Kidney (tissue), 22 donors: ENCODE measurements around the gene CACNG3. TPM values are rescaled to one million over a fixed set of nuclear protein-coding genes. Genes with fewer than 3 reads are reported as not detected.

Source experiments
- DNase-seq, 5 donors: peaks; one replicate each; pipeline ENCODE4 v3.0.0-alpha.2; 2013 to 2020
- FAIRE-seq: peaks from 2 replicates; lab custom pipeline; 2012; peaks lifted over from hg19 to GRCh38; lab: Jason Lieb, UNC
- H3K27ac ChIP-seq, 2 donors: one replicate each; pipeline ENCODE4 v1.7.0; 2013; ENCODE audit warnings: low read depth in 2 of 2, low read length in 2 of 2, inconsistent platforms in 1 of 2
- H3K27me3 ChIP-seq: one replicate; pipeline ENCODE4 v1.7.1; 2013; ENCODE audit warnings: low read length, inconsistent platforms; ENCODE audit not compliant: control insufficient read depth, insufficient read depth
- H3K36me3 ChIP-seq, 3 donors: one replicate each; pipeline versions ENCODE4 v1.7.0 to v1.7.1; 2013; ENCODE audit warnings: low read length in 3 of 3, control low read depth in 1 of 3, inconsistent platforms in 1 of 3; ENCODE audit not compliant: insufficient read depth in 3 of 3, control insufficient read depth in 2 of 3
- H3K4me1 ChIP-seq, 3 donors: one replicate each; pipeline versions ENCODE4 v1.7.0 to v1.7.1; 2013; ENCODE audit warnings: low read length in 3 of 3, inconsistent platforms in 1 of 3, low read depth in 1 of 3; ENCODE audit not compliant: control insufficient read depth in 2 of 3, insufficient read depth in 2 of 3
- H3K4me3 ChIP-seq, 3 donors: one replicate each; pipeline versions ENCODE4 v1.7.0 to v1.8.1; 2013; ENCODE audit warnings: low read length in 3 of 3, control low read depth in 1 of 3, inconsistent platforms in 1 of 3
- H3K9ac ChIP-seq, 3 donors: one replicate each; pipeline versions ENCODE4 v1.7.0 to v1.7.1; 2013; ENCODE audit warnings: low read length in 3 of 3, control low read depth in 1 of 3, inconsistent platforms in 1 of 3
- H3K9me3 ChIP-seq, 3 donors: one replicate each; pipeline versions ENCODE4 v1.7.0 to v1.7.1; 2013; ENCODE audit warnings: low read length in 3 of 3, control low read depth in 1 of 3, inconsistent platforms in 1 of 3; ENCODE audit not compliant: control insufficient read depth in 2 of 3, insufficient read depth in 1 of 3
- intact Hi-C: fragments of 100-400 bp; cut with DNase I; formaldehyde crosslinking; loops from one replicate; pipeline ENCODE4 v1.11.1; 2022
- long read RNA-seq, 10 donors: library from polyadenylated mRNA in 1 of 10; unstranded in 1 of 10; transcript quantifications; one replicate each; pipeline ENCODE4 v2.0.0 and lab custom pipeline, GENCODE V29; 2021 to 2026
- polyA plus RNA-seq: library from polyadenylated mRNA; stranded (reverse); fragments of 350-450 nt; fragmentation: Illumina TruSeq; extraction: RNeasy Lipid Tissue Mini Kit (QIAGEN cat#74804); gene quantifications from one replicate; pipeline ENCODE4 v1.2.3, GENCODE V29; 2014; ENCODE audit warnings: low read depth, low replicate concordance; ENCODE audit not compliant: insufficient read depth
- total RNA-seq: library from RNA; stranded (reverse); fragmentation: NEBNext Ultra II Directional; extraction: Animal tissue kit (Norgen Biotek cat#: 25700); gene quantifications from one replicate; pipeline ENCODE4 v1.2.1, GENCODE V29; 2021
- TF ChIP-seq, protein P1 (sequence below): IDR thresholded peaks from 3 replicates; pipeline ENCODE4 v1.5.1; 2012; ENCODE audit warnings: mild to moderate bottlenecking, moderate library complexity, borderline replicate concordance; ENCODE audit not compliant: insufficient read depth; ENCODE audit errors: extremely low read depth
- donor health status: control.
- donor health status: control.
- donor health status: control.
- donor health status: control.
- donor health status: control.
- donor health status: DM: yes; HTN: yes; CAD: no.
- donor health status: Normal renal cell carcinoma (clear cell type).

Gene CACNG3
- total RNA-seq (not detected), polyA plus RNA-seq (not detected)
- long read RNA-seq, donor 1: 0 reads
- long read RNA-seq, donor 2: 0 reads
- long read RNA-seq, donor 3: 0 reads
- long read RNA-seq, donor 4: 0 reads
- long read RNA-seq, donor 5: 0 reads
- long read RNA-seq, donor 6: 0 reads
- long read RNA-seq, donor 7: 0 reads
- long read RNA-seq, donor 8: 0 reads
- long read RNA-seq, donor 9: 0 reads
- long read RNA-seq, donor 10: 0 reads

DNA sequence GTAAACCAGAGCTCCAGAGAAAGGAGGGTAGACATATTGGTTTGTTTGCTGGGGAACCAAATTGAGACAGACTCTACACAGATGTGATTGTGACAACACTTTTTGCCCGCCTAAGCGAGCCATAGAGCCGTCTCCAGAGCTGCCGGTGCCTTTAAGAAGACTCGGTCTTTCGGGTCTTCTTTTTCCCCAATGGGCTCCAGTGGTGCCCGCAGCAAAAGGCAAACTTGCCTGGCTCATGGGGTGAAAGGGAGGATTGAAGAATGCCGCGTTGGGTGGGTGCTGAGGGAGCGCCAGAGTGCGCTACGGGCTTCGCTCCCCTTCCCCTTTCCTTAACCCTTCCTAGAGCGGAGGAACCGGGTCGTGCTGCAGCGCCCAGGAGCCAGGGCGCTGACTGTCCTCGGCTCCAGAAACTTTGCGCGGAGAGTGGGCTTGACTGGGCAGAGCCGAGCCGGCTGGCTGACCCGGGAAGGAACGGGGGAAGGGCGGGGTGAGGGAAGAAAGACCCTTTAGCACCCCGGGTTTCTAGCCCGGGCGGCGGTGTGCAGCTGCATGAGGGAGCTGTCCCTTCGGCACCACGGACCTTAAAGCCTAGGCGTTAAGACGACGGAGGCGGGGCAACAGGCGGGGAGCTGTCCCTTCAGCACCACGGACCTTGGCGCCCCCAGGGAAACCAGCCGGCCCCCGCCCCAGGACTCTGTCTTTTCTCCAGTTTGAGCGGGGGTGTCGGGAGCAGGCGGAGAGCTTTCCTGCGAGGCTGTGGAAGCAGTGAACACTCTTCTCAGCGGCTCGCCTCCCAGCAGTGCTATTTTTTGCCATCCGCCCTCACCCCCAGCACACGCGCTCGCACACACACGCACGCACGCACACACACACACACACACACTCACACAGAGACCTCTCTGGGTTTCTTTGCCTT is at the start of gene CACNG3:
CACNG3 (plus strand) TSS at position 880 of the 916 bp plus-strand sequence. CDS start 420 bp downstream, outside the sequence.
- H3K27me3 ChIP-seq: peaks cover 2% of the 10 kb centered on the region
- DNase-seq: peak; percentile 54 to 94 (median 90)

DNA sequence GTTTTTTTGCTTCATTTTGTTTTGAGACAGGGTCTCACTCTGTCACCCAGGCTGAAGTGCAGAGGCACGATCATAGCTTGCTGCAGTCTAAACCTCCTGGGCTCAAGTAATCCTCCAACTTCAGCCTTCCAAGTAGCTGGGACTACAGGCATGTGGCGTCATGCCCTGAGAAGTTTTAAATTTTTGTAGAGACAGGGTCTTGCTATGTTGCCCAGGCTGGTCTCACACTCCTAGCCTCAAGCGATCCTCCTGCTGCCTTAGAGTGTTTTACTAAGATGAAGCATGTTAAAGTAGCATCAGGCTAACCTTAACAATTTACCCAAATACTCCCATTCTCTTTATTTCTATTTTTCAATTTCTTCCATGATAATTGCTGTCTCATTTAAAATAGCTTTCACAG is 49.2 kb upstream of the CACNG3 start:
- H3K4me1 ChIP-seq: no peaks in the 10 kb centered on the region
- no peak overlapping the region for H3K4me3 ChIP-seq
- no peaks in the 10 kb centered on the region for H3K36me3 ChIP-seq
- no peaks in the 10 kb centered on the region for H3K27me3 ChIP-seq
- H3K27ac ChIP-seq: no peak overlapping the region
- H3K9ac ChIP-seq: no peak overlapping the region
- TF ChIP-seq, protein P1, sequence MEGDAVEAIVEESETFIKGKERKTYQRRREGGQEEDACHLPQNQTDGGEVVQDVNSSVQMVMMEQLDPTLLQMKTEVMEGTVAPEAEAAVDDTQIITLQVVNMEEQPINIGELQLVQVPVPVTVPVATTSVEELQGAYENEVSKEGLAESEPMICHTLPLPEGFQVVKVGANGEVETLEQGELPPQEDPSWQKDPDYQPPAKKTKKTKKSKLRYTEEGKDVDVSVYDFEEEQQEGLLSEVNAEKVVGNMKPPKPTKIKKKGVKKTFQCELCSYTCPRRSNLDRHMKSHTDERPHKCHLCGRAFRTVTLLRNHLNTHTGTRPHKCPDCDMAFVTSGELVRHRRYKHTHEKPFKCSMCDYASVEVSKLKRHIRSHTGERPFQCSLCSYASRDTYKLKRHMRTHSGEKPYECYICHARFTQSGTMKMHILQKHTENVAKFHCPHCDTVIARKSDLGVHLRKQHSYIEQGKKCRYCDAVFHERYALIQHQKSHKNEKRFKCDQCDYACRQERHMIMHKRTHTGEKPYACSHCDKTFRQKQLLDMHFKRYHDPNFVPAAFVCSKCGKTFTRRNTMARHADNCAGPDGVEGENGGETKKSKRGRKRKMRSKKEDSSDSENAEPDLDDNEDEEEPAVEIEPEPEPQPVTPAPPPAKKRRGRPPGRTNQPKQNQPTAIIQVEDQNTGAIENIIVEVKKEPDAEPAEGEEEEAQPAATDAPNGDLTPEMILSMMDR: no peak
- intact Hi-C loops: no loop called here
- DNase-seq (no peak), FAIRE-seq (no peak)
- H3K9me3 ChIP-seq: no peaks in the 10 kb centered on the region

More for the DNA sequence above, at the start of gene CACNG3:
- TF ChIP-seq, protein P1: no peak
- no peaks in the 10 kb centered on the region for H3K4me1 ChIP-seq
- FAIRE-seq: no peak
- H3K9ac ChIP-seq: no peak within 1 kb of the TSS
- H3K4me3 ChIP-seq: no peak within 1 kb of the TSS
- no peak within 1 kb of the TSS for H3K27ac ChIP-seq
- H3K36me3 ChIP-seq: no peaks in the 10 kb centered on the region
- intact Hi-C loops: no loop called here
- H3K9me3 ChIP-seq: no peaks in the 10 kb centered on the region

DNA sequence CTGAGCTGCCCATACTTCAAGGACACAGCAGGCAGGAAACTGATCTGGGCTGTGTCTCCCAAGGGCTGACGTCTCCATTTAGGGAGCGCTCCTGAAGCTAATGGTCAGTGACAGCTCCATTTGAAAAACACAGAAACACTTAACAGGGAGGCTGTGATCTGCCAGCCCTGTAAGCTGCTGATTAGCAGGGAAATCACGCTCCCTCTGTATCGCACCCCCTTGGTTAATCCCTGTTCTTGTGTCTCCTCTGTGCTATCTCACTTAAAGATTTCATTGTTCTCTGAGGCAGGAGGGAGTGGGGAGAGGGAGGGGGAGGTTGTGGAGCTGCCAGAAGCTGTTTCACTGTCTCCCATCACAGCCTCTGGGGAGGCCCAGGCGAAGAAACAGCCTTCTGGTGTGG is 47.4 kb upstream of the CACNG3 start:
- DNase-seq (peak in 4 of 5 donors; percentile 26 to 37 (median 32)), FAIRE-seq (no peak)
- no peaks in the 10 kb centered on the region for H3K9me3 ChIP-seq
- H3K36me3 ChIP-seq: no peaks in the 10 kb centered on the region
- no peak overlapping the region for H3K27ac ChIP-seq
- intact Hi-C loops: no loop called here
- H3K9ac ChIP-seq: no peak overlapping the region
- H3K27me3 ChIP-seq: no peaks in the 10 kb centered on the region
- H3K4me3 ChIP-seq: no peak overlapping the region
- TF ChIP-seq, protein P1: no peak
- no peaks in the 10 kb centered on the region for H3K4me1 ChIP-seq
